ENCODE measurements around the gene FAM3D. TPM values are rescaled to one million over a fixed set of nuclear protein-coding genes. Genes with fewer than 3 reads are reported as not detected.
"Not testable (repeated sequence)": the region's sequence is repeated elsewhere in the genome, so short reads cannot be mapped to it uniquely, and the experiment has no call there.

Gene FAM3D
- total RNA-seq, result 41.3 TPM

GRCh38 chr3:58666683-58667082, at the start of gene FAM3D:
FAM3D (minus strand) TSS chr3:58666774; CDS start chr3:58655563, 11,211 bp downstream.
- DNase-seq (ENCODE audit: low spot score), result peak; percentile 56

- no peak for DNase-seq (ENCODE audit: low spot score)
Observed at GRCh38 chr3:58713715-58714401, 47.3 kb upstream of the FAM3D start.

- no peak for DNase-seq (ENCODE audit: low spot score)
Observed at GRCh38 chr3:58711871-58712270, 45.3 kb upstream of the FAM3D start.

- DNase-seq (ENCODE audit: low spot score), result not testable (repeated sequence)
Observed at GRCh38 chr3:58708983-58709382, 42.4 kb upstream of the FAM3D start.

GRCh38 chr3:58708116-58708791, 41.7 kb upstream of the FAM3D start:
- DNase-seq (ENCODE audit: low spot score), result no peak

GRCh38 chr3:58707390-58707930, 40.9 kb upstream of the FAM3D start:
- no peak for DNase-seq (ENCODE audit: low spot score)

- no peak for DNase-seq (ENCODE audit: low spot score)
Observed at GRCh38 chr3:58706395-58707167, 40.0 kb upstream of the FAM3D start.

- DNase-seq (ENCODE audit: low spot score), result no peak
Observed at GRCh38 chr3:58704745-58705144, 38.2 kb upstream of the FAM3D start.

- DNase-seq (ENCODE audit: low spot score), result not testable (repeated sequence)
Observed at GRCh38 chr3:58704304-58704703, 37.7 kb upstream of the FAM3D start.

- DNase-seq (ENCODE audit: low spot score), result no peak
Observed at GRCh38 chr3:58698246-58698645, 31.7 kb upstream of the FAM3D start.

- DNase-seq (ENCODE audit: low spot score), result no peak
Observed at GRCh38 chr3:58697561-58697960, 31.0 kb upstream of the FAM3D start.

- not testable (repeated sequence) for DNase-seq (ENCODE audit: low spot score)
Observed at GRCh38 chr3:58696813-58697212, 30.2 kb upstream of the FAM3D start.

GRCh38 chr3:58696093-58696492, 29.5 kb upstream of the FAM3D start:
- DNase-seq (ENCODE audit: low spot score), result no peak

- DNase-seq (ENCODE audit: low spot score), result not testable (repeated sequence)
Observed at GRCh38 chr3:58695284-58695683, 28.7 kb upstream of the FAM3D start.

GRCh38 chr3:58693940-58694850, 27.6 kb upstream of the FAM3D start:
- DNase-seq (ENCODE audit: low spot score), result no peak

- no peak for DNase-seq (ENCODE audit: low spot score)
Observed at GRCh38 chr3:58692484-58692883, 25.9 kb upstream of the FAM3D start.

GRCh38 chr3:58691997-58692396, 25.4 kb upstream of the FAM3D start:
- no peak for DNase-seq (ENCODE audit: low spot score)

- no peak for DNase-seq (ENCODE audit: low spot score)
Observed at GRCh38 chr3:58690490-58690889, 23.9 kb upstream of the FAM3D start.

- no peak for DNase-seq (ENCODE audit: low spot score)
Observed at GRCh38 chr3:58688574-58688973, 22.0 kb upstream of the FAM3D start.

GRCh38 chr3:58686847-58687246, 20.3 kb upstream of the FAM3D start:
- no peak for DNase-seq (ENCODE audit: low spot score)

- no peak for DNase-seq (ENCODE audit: low spot score)
Observed at GRCh38 chr3:58685641-58686040, 19.1 kb upstream of the FAM3D start.

Measured in ureter (tissue), 1 donor.